Measurements from ENCODE around the gene ASXL1.

The ASXL1 gene

DNA sequence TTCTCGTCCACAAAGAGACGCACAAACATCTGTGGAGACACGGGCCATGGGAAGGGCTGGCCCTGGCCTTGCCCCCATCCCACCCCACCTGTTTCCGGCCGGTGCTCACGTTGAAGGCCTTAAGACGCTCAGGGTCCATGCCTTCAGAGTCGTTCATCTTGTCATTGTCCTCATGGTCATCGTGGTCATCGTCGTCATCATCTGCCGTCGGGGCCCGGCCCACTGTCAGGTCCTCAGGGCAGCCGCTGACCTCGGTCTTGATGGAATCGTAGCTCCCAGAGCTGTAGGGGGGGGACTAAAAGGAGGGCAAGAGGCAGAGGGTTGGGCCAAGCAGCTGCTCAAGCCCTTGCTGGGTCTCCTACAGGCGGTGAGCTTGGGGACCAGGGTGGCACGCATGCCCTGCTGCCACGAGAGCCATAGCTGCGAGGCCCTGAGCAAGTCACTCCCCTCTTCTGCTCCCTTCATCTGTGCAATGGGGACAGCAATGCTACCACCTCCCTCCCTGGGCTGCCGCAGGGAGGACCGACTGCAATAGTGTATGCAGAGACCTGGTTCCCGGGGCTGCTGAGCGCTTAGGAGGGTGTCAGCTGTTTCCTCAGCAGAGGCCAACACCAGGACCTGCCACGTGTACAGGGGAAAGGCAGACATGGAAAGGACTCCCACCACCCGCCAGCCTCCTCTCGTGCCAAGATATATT is 95.5 kb downstream of the ASXL1 start:
- no peak for DNase-seq (ENCODE audit: low read depth, low spot score)

DNA sequence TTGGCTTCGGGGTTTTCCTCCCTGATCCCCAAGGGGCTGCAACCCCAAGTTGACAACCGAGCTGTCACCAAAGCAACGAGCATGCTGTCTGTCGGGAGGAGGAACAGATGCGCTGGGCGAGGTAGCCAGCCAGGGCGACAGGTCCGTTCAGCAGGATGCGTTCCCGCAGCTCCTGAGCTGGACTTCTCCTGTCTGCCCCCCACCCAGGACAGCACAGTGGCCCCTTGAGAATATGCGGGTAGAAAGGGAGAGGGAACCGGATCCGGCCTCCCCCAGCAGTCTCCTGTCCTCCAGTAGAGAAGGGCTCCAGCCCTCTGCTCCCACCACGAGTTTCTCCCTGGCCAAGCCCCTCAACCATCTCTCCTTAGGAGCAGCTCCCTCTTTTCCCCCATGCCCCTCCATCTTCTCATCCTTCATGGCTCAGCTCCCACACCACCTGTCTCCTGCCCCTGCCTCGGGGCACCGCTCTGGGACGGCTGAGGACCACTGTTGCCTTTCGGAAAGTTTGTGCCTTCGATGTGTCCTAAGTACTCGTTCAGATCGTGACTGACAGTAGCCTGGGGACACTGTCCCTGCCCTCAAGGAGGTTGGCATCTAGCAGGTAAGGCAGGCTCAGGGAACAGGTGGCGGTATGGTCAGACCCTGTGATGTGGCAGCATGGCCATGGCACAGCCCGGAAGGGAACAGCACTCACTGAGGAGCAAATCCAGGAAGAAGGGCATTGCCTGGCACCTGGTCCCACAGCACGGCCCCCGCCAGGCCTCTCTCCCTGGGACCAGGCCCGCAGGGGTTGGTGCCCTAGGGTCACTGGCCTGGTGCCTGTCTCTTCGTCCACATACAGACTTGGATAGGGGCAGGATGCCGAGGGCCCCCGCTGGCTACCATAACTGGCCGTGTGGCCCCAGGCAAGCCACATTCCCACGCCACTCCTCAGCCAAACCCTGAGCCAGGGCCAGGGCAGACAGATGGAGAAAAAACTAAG is 96.3 kb downstream of the ASXL1 start:
- DNase-seq (ENCODE audit: low read depth, low spot score): no peak

DNA sequence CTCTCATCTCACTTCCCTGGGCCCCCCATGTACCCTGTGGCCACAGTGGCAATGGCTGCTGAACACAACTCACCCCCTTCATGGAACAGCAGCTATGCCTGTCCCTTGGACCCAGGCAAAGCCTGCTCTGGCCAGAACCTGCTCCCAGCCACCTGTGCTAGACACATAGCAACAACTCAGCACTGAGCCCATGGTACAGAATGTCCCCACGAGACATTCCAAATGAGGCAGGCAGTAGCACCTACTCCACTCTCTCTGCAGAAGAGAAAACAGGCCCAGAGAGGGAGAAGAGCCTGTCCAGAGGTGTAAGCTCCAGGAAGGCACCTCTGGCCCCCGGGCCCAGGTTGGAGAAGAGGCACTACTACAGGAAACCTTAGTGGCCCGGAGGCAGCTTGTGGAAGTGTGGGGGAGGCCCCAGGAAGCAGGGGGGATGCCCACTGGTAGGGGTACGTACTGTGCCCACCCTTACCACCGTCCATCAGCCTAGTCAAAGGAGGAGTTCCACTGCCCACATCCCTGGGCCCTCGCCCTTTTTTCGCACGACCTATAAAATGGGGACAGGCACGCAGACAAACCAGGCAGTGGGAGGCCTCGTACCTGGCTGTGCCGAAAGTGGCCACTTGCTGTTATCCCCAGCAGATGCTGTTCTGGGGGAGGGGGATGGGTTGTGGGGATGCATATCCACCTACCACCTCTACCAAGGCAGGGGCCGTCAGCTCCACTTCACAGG is 97.2 kb downstream of the ASXL1 start:
- DNase-seq (ENCODE audit: low read depth, low spot score): no peak

DNA sequence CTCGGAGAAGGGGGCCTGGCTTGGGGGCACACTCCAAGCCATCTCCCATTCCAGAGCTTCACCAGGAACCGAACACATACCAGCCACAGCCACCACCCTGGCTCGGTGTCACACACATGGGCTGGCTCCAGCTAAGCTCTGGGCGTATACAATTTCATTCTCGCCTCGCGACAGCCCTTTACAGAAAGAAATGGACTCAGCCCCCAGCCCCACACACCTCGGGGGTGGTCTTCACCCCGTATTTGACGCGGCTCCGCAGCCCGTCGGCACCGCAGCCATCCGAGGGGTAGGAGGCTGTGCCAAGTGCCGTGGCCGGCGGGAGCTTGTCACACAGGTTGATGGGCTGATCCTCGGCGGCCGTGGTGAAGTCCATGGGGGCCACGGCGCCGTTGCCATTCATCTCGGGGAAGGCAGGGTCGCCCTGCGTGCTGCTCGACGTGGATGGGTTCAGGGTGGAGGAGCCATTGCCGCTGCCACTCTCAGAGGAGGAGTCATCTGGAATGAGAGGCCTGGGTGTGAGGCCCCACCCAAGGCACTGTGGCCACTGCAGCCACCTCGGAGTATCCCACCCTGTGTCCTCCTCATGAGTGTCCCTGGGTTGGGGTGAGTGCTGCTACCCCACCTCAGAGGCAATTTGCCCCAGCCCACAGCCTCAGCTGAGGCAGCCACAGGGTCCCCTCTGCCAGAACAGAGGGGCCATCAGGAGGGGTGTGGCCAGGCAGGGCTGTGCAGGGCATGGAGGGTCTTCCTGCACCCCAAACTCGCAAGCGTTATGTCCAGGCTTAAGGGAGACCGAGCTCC is 98.0 kb downstream of the ASXL1 start:
- no peak for DNase-seq (ENCODE audit: low read depth, low spot score)

DNA sequence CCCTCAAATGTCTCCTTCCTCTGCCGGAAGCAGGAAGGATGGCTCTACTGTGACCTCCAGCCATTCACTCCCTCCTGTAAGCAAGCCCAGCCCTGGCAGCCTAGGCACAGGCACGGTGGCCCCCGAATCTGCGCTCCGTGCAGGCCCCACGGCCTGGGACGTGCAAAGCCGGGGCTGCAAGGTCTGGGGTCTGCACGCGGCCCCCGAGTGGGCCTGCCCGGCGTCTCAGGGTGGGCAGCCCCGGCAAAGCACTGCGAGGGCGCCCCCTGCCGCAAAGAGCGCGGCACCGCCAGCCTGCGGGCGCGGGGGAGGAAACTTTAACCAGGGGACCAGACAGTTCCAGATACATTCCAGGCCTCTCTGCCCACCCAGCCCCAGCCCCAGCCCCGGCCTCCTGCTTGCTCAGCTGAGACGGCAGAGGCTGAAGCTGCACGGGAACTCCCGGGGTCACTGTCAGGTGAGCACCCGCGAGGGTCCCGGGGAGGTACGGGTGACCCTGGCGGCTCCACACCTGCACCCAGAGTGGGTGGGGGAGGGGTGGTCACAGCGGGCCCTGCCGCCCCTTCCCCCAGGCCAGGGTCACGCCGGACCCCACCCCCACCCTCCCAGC is 98.8 kb downstream of the ASXL1 start:
- DNase-seq (ENCODE audit: low read depth, low spot score): no peak

DNA sequence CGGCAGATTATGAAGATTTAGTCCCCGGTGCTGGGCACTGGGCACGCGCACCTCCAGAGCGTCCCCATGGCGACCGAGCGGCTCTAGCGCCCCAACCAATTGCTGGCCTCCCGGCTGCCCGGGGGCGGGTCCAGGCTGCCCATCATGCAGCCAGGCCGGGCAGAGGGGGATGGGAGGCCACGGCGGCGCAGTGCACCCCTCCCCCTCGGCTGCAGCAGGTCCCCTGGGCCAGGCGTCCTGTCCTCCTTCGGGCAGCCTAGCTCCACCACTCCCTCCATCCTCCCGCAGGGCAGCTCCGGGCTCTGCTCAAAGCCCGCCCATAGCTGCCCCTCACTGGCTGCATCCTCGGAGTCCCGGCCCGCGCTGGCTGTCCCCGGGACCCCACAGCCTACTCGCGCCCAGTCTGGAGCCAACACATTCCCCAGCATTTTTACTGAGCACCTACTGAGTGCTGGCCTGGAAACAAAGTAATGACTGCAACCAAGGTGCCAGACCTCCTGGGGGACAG is 99.4 kb downstream of the ASXL1 start:
- DNase-seq (ENCODE audit: low read depth, low spot score): no peak

DNA sequence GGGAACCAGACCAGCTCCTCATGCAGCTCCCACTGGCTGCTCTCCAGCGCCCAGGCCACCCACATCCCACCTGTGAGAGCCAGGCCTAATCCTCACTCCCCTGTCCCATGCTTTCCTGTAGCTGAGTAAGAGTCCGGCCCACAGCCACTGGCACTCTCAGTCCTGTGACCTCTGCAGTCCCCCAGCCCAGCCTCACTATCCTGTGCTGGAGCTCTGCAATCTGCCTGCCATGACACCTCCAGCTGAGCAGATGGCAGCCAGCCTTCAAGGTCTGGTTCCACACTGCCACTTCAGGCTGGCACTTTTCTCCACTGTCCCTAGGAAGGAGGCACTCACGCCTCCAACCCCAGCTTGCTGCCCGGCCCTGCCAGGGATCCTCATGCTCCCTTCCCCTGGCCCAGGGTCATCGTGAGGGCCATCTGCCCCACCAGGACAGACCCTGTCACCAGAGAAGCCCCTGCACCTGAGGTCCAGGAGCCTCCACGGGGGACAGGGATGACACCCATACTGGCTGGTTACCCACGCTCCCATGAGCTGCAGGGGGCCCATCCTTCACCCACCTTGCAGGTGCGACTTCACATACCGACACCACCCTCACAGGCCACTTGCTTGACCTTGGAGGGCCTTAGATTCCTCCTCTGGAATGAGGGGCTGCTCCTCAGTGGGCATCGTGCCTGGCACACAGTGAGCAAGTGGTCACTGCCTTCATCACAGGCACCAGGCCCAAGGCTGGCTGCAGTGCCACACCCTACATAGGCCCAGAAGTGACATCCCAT is 100.1 kb downstream of the ASXL1 start:
- DNase-seq (ENCODE audit: low read depth, low spot score): no peak

DNA sequence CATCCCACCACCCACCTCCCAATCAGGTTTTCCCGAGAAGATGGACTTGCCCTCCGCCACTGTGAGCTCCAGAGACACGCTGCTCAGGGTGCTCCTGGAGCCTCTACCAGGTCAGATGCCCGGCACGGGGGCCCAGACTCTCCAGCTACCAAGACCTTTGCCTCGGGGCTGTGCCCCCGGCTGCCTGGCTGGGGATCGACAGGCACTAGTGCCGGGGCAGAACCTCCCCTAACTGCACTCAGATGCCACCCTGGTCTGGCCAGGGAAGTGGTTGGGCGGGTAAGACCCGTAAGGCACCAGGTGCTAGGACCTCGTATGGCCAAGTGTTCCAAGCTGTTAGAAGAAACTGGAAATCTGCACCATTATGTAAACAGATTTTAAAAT is 100.7 kb downstream of the ASXL1 start:
- DNase-seq (ENCODE audit: low read depth, low spot score): no peak

DNA sequence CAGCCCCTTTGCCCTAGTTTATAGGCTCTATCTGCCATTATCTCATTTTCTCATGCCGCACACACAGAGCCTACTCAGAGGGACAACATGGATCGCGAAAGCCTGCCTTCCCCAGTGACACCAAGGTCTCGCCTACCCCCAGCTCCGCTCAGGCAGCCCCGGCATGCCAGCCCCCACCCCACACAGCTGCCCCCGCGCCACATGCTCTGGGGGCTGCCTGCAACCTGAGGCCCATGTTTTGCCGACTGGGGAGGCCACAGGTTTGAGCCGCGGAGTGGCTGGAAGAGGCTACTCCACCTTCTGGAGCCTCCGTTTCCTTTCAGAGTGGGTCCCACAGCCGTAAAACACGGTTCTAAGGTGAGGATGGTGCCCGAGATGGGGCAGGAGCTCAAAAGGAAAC is 102.1 kb downstream of the ASXL1 start:
- DNase-seq (ENCODE audit: low read depth, low spot score): no peak

DNA sequence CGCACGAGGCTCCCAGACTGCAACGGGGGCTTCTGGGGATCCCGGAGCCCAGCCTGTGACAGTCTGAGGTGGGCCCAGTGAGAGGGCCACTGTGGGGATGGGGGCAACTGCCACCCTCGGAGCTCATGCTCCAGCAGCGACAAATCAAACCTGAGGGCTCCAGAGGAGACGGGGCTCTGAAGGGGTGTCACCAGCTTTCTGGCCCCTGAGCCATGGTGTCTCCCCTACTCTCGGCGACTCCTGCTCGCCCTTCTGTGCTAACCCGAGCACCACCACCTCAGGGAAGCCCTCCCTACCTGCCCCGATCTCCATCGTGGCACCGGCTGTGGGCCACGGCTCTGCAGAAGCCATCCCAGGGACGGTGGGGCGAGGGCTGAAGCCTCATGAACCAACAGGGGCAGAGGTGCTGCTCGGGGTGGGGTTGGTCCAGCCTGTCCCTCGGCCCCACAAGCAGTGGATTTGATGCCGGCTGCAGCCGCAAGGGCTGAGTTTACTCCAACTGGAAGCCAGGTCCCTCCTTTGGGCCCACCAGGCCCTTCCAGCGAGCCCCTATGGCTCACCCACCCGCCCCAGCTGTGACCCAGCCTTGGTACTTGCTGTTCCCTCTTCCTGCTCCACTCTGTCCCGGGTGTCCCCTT is 102.7 kb downstream of the ASXL1 start:
- DNase-seq (ENCODE audit: low read depth, low spot score): no peak

DNA sequence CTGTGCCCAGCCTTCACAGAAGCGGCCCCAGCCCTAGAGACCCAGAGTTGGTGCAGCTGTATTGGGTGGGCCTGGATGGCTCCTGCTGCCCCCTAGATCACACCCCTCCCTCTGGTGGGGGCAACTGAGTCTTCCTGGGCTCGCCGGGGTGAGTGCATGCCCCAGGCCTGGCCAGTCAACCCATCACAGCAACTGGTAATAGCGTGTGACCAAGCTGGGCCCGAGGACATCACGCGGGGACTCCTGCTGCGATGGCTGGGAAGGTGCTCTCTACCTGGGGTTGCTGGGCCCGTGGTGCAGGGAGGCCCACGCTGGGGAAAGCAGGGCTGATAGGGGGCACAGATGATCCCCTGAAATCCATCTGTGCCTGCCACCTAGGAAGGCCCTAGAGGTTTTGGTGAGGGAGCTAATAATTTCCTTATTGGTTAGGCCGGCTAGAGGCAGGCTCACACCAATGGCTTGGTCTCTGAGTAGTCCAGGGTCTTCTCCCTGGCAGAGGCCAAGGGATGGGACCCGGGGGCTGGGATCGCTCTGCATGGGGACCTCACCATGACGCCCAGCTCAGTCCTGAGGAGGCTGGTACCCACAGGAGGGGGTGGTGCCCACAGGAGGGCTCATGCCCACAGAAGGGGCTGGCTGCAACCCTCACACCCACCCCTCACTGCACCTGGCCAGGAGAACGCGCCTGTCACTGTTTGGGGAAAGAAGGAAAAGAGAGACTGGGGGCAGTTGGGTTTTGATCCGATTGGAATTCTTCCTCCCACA is 103.9 kb downstream of the ASXL1 start:
- DNase-seq (ENCODE audit: low read depth, low spot score): no peak

DNA sequence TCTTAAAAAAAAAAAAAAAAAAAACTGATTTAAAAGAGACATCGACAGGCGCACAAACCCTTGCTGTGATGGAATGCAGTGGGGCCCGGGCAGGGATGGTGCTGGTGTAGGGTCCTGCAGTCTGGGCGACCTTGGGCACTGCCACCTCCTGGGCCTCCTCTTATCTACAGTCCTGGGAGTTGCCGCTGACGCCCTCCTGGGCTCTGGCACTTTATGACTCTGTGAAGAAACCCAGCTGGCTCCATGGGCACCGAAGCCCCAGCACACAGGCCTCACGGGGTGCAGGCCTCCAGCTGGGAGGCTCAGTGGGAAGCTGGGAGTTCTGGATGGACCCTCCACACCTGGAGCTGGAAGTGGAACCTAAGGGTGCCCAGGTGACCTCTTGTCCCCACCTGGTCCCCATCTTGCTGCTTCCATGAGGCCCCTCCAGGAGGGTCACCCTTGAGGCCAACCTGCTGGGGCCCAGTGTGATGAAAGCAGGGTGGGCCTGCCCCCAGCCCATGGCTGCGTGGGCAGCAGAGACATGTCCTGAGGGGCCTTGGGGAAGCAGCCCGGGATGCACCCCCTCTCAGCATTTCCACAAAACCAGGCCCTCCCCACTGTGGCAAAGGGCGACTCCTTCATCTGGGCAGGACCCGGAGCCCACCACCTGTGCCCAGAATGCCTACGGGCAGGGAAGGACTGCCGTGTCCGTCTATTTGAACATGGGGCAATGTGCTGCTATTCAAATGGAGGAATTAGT is 104.9 kb downstream of the ASXL1 start:
- no peak for DNase-seq (ENCODE audit: low read depth, low spot score)

DNA sequence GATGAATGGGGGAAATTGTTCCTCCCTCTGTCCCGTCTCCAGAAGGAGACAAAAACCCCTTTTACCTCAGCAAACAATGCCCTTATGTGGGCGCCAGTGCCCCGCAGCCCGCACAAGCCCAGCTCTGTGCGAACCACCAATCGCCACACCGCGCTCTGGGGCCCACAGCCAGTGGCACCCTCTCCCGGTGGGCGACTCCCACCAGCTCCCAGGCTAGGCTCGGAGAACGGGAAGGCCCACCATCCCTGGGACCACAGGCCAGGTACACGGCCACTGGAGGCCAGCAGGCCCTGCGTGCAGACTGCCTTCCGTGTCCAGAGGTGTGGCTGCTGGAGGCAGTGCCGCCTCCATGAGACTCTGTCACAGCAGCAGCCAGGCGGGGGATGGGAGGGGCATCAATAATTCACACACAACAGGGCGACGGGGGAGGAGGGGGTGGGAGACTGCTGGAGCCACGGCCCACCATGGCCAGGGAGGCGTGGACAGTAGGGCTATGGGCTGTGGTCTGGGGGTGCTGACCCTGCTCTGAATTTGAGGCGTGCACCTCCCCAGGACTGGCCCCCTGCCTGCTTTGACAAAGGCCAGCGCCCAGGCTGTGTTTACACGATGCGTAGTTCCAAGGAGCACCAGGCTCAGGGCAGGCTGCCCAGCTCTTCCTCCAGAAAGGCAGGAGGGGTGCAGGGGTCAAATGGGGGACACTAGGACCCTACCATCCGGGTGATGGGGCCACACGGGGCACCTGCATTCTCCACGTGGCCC is 105.7 kb downstream of the ASXL1 start:
- DNase-seq (ENCODE audit: low read depth, low spot score): no peak

DNA sequence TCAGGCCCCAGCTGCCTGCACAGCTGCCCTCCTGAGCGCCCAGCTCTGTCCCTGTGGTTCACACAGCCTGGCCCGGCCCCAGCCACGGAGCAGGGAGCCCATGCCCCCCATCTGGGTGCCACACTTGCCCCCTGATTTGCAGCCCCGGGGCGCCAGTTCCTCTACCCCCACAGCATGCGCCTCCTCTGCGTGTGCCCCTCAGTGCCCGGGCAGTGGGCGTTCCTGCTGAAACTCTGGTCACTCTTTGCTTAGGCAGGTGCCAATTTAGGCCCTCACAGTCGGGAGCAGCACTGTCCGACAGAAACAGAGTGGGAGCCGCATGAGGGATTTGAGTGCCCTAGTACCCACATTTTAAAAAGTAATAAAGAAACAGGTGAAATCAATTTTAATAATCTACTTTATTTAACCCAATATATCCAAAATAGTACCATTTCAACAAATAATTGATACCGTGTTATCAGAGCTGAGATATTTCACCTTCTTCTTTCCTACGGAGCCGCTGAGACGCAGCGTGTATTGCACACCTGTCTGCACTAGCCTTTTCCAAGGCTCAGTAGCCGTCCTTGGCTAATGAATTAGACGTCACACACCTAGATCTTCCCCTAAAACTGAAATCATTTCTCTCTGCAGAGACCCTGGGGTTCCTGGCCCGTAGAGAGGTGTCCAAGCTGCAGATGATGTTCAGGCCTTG is 106.4 kb downstream of the ASXL1 start:
- DNase-seq (ENCODE audit: low read depth, low spot score): no peak

DNA sequence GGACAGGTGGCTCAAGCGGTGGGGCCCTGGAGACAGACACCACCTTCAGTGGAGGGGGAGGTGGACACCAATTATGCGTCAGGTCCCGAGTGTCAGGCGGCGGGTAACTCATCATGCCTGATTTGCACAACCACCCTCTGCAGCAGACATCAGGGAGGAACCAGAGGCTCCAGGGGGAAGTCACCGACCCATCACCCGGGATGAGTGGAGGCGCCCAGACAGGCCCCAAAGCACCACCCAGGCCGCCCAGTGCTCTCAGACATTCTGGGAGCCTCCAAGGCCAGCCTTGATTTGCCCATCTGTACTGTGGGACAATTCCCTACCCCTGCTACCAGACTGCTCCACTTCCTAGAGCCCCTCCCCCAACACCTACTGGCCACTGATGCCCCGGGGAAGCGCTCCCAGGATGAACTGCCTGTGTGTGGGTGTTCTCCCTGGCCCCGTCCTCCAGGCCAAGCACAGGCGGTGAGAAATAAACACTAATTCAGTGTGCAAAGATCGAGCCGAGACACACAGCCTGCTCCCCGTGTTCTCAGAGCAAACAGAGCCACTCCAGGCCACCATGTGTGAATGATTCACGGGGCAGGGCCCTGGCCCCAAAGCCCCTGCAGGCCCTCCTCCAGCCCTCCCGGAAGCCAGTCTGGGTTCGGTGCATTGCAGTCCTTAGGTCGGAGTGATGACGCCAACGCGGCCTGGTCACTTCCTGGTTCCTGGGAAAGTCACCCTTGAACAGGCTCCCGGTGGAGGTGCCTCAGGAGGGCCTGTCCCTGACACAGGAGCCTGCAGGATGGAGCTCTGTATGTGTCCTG is 107.2 kb downstream of the ASXL1 start:
- DNase-seq (ENCODE audit: low read depth, low spot score): peak; percentile 70
